Measurements from ENCODE around the gene MBD3.

Gene MBD3

GRCh38 chr19:1620502-1620901 lies 27.8 kb upstream of the MBD3 start:
- no peak overlapping the region for H3K9ac ChIP-seq (ENCODE audit: low read length in 5 of 5)
- H3K36me3 ChIP-seq (ENCODE audit: control insufficient read depth in 5 of 5, insufficient read depth in 5 of 5, low read length in 5 of 5) = peaks cover 0 to 76% (median 51%) of the 10 kb centered on the region in 5 donors
- peaks cover 0 to 4% (median 0%) of the 10 kb centered on the region in 5 donors for H3K4me1 ChIP-seq (ENCODE audit: control insufficient read depth in 5 of 5, insufficient read depth in 5 of 5, low read length in 5 of 5)
- H3K4me3 ChIP-seq (ENCODE audit: low read depth in 1 of 5, low read length in 5 of 5) = no peak overlapping the region
- no peaks in the 10 kb centered on the region for H3K9me3 ChIP-seq (ENCODE audit: control insufficient read depth in 5 of 5, low read length in 5 of 5)
- no peak overlapping the region for H3K27ac ChIP-seq (ENCODE audit: low read depth, low read length)
- H3K27me3 ChIP-seq (ENCODE audit: control insufficient read depth in 5 of 5, insufficient read depth in 4 of 5, low read length in 5 of 5) = no peaks in the 10 kb centered on the region

DNA sequence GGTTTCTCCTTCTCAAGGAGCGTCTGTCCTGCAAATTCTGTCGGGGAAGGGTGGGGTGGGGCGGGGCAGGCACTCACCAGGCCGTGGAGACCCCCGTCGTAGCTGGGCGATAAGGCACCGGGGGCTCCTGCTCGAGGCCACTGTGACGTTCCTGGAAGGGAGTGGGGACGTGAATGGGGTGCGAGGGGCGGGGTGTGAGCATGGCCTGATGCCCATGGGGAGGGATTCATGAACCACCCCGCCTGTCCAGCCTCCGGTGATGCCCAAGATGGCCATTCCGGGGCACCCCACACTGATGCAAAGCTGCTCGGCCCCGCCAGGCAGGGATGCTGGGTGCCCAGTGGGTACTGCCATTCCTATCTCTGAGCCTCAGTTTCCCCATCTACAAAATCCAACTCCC lies 27.0 kb upstream of the MBD3 start:
- Histone ChIP-seq H3K4me3 (ENCODE audit: low read depth in 1 of 5, low read length in 5 of 5) (no peak overlapping the region), H3K4me1 (ENCODE audit: control insufficient read depth in 5 of 5, insufficient read depth in 5 of 5, low read length in 5 of 5) (peaks cover 0 to 3% (median 0%) of the 10 kb centered on the region in 5 donors), H3K9ac (ENCODE audit: low read length in 5 of 5) (no peak overlapping the region), H3K27ac (ENCODE audit: low read depth, low read length) (no peak overlapping the region), H3K36me3 (ENCODE audit: control insufficient read depth in 5 of 5, insufficient read depth in 5 of 5, low read length in 5 of 5) (peaks cover 0 to 78% (median 53%) of the 10 kb centered on the region in 5 donors), H3K27me3 (ENCODE audit: control insufficient read depth in 5 of 5, insufficient read depth in 4 of 5, low read length in 5 of 5) (no peaks in the 10 kb centered on the region), H3K9me3 (ENCODE audit: control insufficient read depth in 5 of 5, low read length in 5 of 5) (no peaks in the 10 kb centered on the region)

DNA sequence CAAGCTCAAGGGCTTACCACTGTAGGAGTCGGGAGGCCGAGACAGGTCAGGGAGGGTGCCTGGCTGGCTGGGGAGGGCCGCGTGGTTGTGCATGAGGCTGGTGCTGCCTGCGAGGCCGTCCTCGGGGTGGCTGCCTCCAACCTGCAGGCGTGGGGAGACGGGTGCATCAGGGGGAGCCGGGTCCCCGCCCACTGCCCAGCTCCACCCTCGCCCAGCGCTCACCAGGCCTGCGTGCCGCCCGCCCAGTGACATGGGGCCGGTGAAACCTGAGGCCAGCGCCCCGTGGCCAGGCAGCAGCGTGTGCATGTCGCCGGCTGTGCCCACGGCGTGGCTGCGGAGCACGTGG lies 26.4 kb upstream of the MBD3 start:
- peaks cover 0 to 82% (median 60%) of the 10 kb centered on the region in 5 donors for H3K36me3 ChIP-seq (ENCODE audit: control insufficient read depth in 5 of 5, insufficient read depth in 5 of 5, low read length in 5 of 5)
- H3K4me3 ChIP-seq (ENCODE audit: low read depth in 1 of 5, low read length in 5 of 5) = no peak overlapping the region
- H3K9ac ChIP-seq (ENCODE audit: low read length in 5 of 5) = no peak overlapping the region
- no peaks in the 10 kb centered on the region for H3K27me3 ChIP-seq (ENCODE audit: control insufficient read depth in 5 of 5, insufficient read depth in 4 of 5, low read length in 5 of 5)
- H3K27ac ChIP-seq (ENCODE audit: low read depth, low read length) = no peak overlapping the region
- no peaks in the 10 kb centered on the region for H3K9me3 ChIP-seq (ENCODE audit: control insufficient read depth in 5 of 5, low read length in 5 of 5)
- no peaks in the 10 kb centered on the region for H3K4me1 ChIP-seq (ENCODE audit: control insufficient read depth in 5 of 5, insufficient read depth in 5 of 5, low read length in 5 of 5)

GRCh38 chr19:1618157-1619093 lies 25.8 kb upstream of the MBD3 start:
- Histone ChIP-seq H3K36me3 (ENCODE audit: control insufficient read depth in 5 of 5, insufficient read depth in 5 of 5, low read length in 5 of 5) (peaks cover 0 to 84% (median 62%) of the 10 kb centered on the region in 5 donors), H3K27ac (ENCODE audit: low read depth, low read length) (no peak overlapping the region), H3K27me3 (ENCODE audit: control insufficient read depth in 5 of 5, insufficient read depth in 4 of 5, low read length in 5 of 5) (no peaks in the 10 kb centered on the region), H3K4me1 (ENCODE audit: control insufficient read depth in 5 of 5, insufficient read depth in 5 of 5, low read length in 5 of 5) (no peaks in the 10 kb centered on the region), H3K9ac (ENCODE audit: low read length in 5 of 5) (no peak overlapping the region), H3K9me3 (ENCODE audit: control insufficient read depth in 5 of 5, low read length in 5 of 5) (no peaks in the 10 kb centered on the region), H3K4me3 (ENCODE audit: low read depth in 1 of 5, low read length in 5 of 5) (no peak overlapping the region)

DNA sequence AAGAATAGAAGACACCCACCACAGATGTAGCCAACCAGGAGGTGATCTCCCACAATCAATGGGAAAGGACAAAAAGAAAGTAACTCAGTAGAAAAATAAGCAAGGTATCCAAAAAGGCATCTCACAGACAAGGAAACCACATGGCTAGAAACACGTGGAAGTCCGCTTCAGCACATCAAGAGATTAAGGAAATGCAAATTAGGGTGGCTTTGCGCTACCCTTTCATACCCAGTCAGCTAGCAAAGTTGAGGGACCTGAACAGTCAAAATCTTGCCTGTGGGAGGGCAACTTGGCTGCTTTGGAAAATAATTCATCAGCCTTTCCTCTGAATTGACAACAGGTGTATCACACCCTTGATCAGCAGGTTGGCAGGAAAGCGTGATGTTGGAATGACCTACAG lies 24.2 kb upstream of the MBD3 start:
- H3K27me3 ChIP-seq (ENCODE audit: control insufficient read depth in 5 of 5, insufficient read depth in 4 of 5, low read length in 5 of 5) = no peaks in the 10 kb centered on the region
- H3K4me1 ChIP-seq (ENCODE audit: control insufficient read depth in 5 of 5, insufficient read depth in 5 of 5, low read length in 5 of 5) = no peaks in the 10 kb centered on the region
- no peak overlapping the region for H3K9ac ChIP-seq (ENCODE audit: low read length in 5 of 5)
- no peak overlapping the region for H3K27ac ChIP-seq (ENCODE audit: low read depth, low read length)
- no peaks in the 10 kb centered on the region for H3K9me3 ChIP-seq (ENCODE audit: control insufficient read depth in 5 of 5, low read length in 5 of 5)
- peaks cover 0 to 95% (median 71%) of the 10 kb centered on the region in 5 donors for H3K36me3 ChIP-seq (ENCODE audit: control insufficient read depth in 5 of 5, insufficient read depth in 5 of 5, low read length in 5 of 5)
- no peak overlapping the region for H3K4me3 ChIP-seq (ENCODE audit: low read depth in 1 of 5, low read length in 5 of 5)

- Histone ChIP-seq H3K9ac (ENCODE audit: low read length in 5 of 5) (no peak overlapping the region), H3K4me1 (ENCODE audit: control insufficient read depth in 5 of 5, insufficient read depth in 5 of 5, low read length in 5 of 5) (no peaks in the 10 kb centered on the region), H3K4me3 (ENCODE audit: low read depth in 1 of 5, low read length in 5 of 5) (no peak overlapping the region), H3K27ac (ENCODE audit: low read depth, low read length) (no peak overlapping the region), H3K27me3 (ENCODE audit: control insufficient read depth in 5 of 5, insufficient read depth in 4 of 5, low read length in 5 of 5) (no peaks in the 10 kb centered on the region), H3K9me3 (ENCODE audit: control insufficient read depth in 5 of 5, low read length in 5 of 5) (no peaks in the 10 kb centered on the region), H3K36me3 (ENCODE audit: control insufficient read depth in 5 of 5, insufficient read depth in 5 of 5, low read length in 5 of 5) (peaks cover 0 to 95% (median 71%) of the 10 kb centered on the region in 5 donors)
Measured at GRCh38 chr19:1616396-1616795, 23.7 kb upstream of the MBD3 start.

- Histone ChIP-seq H3K9ac (ENCODE audit: low read length in 5 of 5) (no peak overlapping the region), H3K27me3 (ENCODE audit: control insufficient read depth in 5 of 5, insufficient read depth in 4 of 5, low read length in 5 of 5) (no peaks in the 10 kb centered on the region), H3K4me1 (ENCODE audit: control insufficient read depth in 5 of 5, insufficient read depth in 5 of 5, low read length in 5 of 5) (no peaks in the 10 kb centered on the region), H3K36me3 (ENCODE audit: control insufficient read depth in 5 of 5, insufficient read depth in 5 of 5, low read length in 5 of 5) (peaks cover 0 to 91% (median 68%) of the 10 kb centered on the region in 5 donors), H3K27ac (ENCODE audit: low read depth, low read length) (no peak overlapping the region), H3K9me3 (ENCODE audit: control insufficient read depth in 5 of 5, low read length in 5 of 5) (no peaks in the 10 kb centered on the region), H3K4me3 (ENCODE audit: low read depth in 1 of 5, low read length in 5 of 5) (no peak overlapping the region)
Measured at GRCh38 chr19:1615156-1615765, 22.6 kb upstream of the MBD3 start.

- Histone ChIP-seq H3K27ac (ENCODE audit: low read depth, low read length) (no peak overlapping the region), H3K4me3 (ENCODE audit: low read depth in 1 of 5, low read length in 5 of 5) (no peak overlapping the region), H3K4me1 (ENCODE audit: control insufficient read depth in 5 of 5, insufficient read depth in 5 of 5, low read length in 5 of 5) (peaks cover 0 to 6% (median 0%) of the 10 kb centered on the region in 5 donors), H3K27me3 (ENCODE audit: control insufficient read depth in 5 of 5, insufficient read depth in 4 of 5, low read length in 5 of 5) (no peaks in the 10 kb centered on the region), H3K9ac (ENCODE audit: low read length in 5 of 5) (no peak overlapping the region), H3K36me3 (ENCODE audit: control insufficient read depth in 5 of 5, insufficient read depth in 5 of 5, low read length in 5 of 5) (peaks cover 0 to 84% (median 64%) of the 10 kb centered on the region in 5 donors), H3K9me3 (ENCODE audit: control insufficient read depth in 5 of 5, low read length in 5 of 5) (no peaks in the 10 kb centered on the region)
Measured at GRCh38 chr19:1613808-1614570, 21.3 kb upstream of the MBD3 start.

DNA sequence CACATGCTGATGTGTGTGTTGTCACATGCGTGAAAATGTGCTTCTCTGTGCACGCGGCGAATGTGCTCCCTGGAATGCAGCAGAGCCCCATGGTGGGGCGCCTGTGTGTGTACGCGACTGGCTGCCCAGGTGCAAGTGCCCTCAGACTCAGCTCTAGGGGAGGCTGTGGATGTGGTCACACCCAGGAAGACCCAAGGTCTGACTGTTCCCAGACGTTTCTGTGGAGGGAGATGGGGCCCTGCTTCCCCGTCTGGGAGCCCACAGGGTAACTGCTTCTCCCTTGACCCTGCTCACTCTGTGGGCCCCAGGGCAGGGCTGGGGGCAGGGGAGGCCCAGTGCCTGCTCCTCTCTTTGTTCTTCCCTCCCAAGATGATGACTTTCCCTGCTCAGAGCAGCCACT lies 20.5 kb upstream of the MBD3 start:
- Histone ChIP-seq H3K36me3 (ENCODE audit: control insufficient read depth in 5 of 5, insufficient read depth in 5 of 5, low read length in 5 of 5) (peaks cover 0 to 78% (median 59%) of the 10 kb centered on the region in 5 donors), H3K4me3 (ENCODE audit: low read depth in 1 of 5, low read length in 5 of 5) (no peak overlapping the region), H3K4me1 (ENCODE audit: control insufficient read depth in 5 of 5, insufficient read depth in 5 of 5, low read length in 5 of 5) (peaks cover 0 to 14% (median 5%) of the 10 kb centered on the region in 5 donors), H3K9me3 (ENCODE audit: control insufficient read depth in 5 of 5, low read length in 5 of 5) (no peaks in the 10 kb centered on the region), H3K9ac (ENCODE audit: low read length in 5 of 5) (no peak overlapping the region), H3K27me3 (ENCODE audit: control insufficient read depth in 5 of 5, insufficient read depth in 4 of 5, low read length in 5 of 5) (no peaks in the 10 kb centered on the region), H3K27ac (ENCODE audit: low read depth, low read length) (no peak overlapping the region)
